Activated naive CD4-positive, alpha-beta T cell treated with Interleukin-2 at 50 U/mL for 16 hours (primary cell): Measurements from ENCODE around the gene MT2A.
"Not testable (repeated sequence)": the region's sequence is repeated elsewhere in the genome, so short reads cannot be mapped to it uniquely, and the experiment has no call there.

Experiments
- DNase-seq: peaks from one replicate; pipeline ENCODE4 v3.0.0-alpha.2; 2020

Gene MT2A

GRCh38 chr16:56623184-56623583 lies 14.8 kb downstream of the MT2A start:
- not testable (repeated sequence) for DNase-seq

GRCh38 chr16:56623637-56624036 lies 15.3 kb downstream of the MT2A start:
- DNase-seq: no peak

- peak; percentile 68 for DNase-seq
Observed at GRCh38 chr16:56625140-56625942, 17.0 kb downstream of the MT2A start, which contains the start of gene MT1E. TSS of gene MT1E (plus strand) at chr16:56625781. CDS start at chr16:56625852, 71 bp downstream.

GRCh38 chr16:56625943-56626654 lies 17.7 kb downstream of the MT2A start:
- no peak for DNase-seq

GRCh38 chr16:56626685-56627084 lies 18.3 kb downstream of the MT2A start:
- DNase-seq: no peak

GRCh38 chr16:56628486-56629350 lies 20.3 kb downstream of the MT2A start:
- no peak for DNase-seq

GRCh38 chr16:56629531-56629930 lies 21.1 kb downstream of the MT2A start:
- no peak for DNase-seq

GRCh38 chr16:56630134-56630533 lies 21.8 kb downstream of the MT2A start:
- DNase-seq: no peak

- DNase-seq: no peak
Observed at GRCh38 chr16:56631197-56631596, 22.8 kb downstream of the MT2A start.

GRCh38 chr16:56631832-56632155 lies 23.4 kb downstream of the MT2A start:
- DNase-seq: no peak

GRCh38 chr16:56632156-56632847 lies 23.9 kb downstream of the MT2A start, which contains the start of gene MT1M:
TSS of gene MT1M (plus strand) at chr16:56632659. CDS start at chr16:56632732, 73 bp downstream.
- no peak for DNase-seq

GRCh38 chr16:56632848-56633365 lies 24.5 kb downstream of the MT2A start:
- no peak for DNase-seq

- no peak for DNase-seq
Observed at GRCh38 chr16:56633535-56633934, 25.2 kb downstream of the MT2A start.

- DNase-seq: no peak
Observed at GRCh38 chr16:56634715-56635440, 26.5 kb downstream of the MT2A start.

- no peak for DNase-seq
Observed at GRCh38 chr16:56635441-56635967, 27.1 kb downstream of the MT2A start.

GRCh38 chr16:56636616-56637413 lies 28.4 kb downstream of the MT2A start:
- no peak for DNase-seq

GRCh38 chr16:56637814-56638750 lies 29.7 kb downstream of the MT2A start, which contains the start of gene MT1A:
TSS of gene MT1A (plus strand) at chr16:56638666. CDS start at chr16:56638739, 73 bp downstream.
- no peak for DNase-seq

- DNase-seq: no peak
Observed at GRCh38 chr16:56639045-56639444, 30.7 kb downstream of the MT2A start.

GRCh38 chr16:56640076-56640475 lies 31.7 kb downstream of the MT2A start:
- DNase-seq: no peak
